Measurements from ENCODE around the gene DDX18. TPM values are rescaled to one million over a fixed set of nuclear protein-coding genes. Genes with fewer than 3 reads are reported as not detected.

Gene DDX18
- polyA plus RNA-seq, 1 of the 3 experiments (the other 2 are of a cell fraction): 24.1 TPM

- Histone ChIP-seq H3K9me3 (no peaks in the 10 kb centered on the region), H3K9me2 (no peaks in the 10 kb centered on the region), H3F3A (replicated peaks; ENCODE audit: insufficient read depth) (peaks cover 24% of the 10 kb centered on the region), H3K36me3 (replicated peaks in 1 of 2; ENCODE audit: control insufficient read depth in 1 of 2, insufficient read depth in 2 of 2, low read length in 1 of 2) (no peaks in the 10 kb centered on the region), H3K79me2 (ENCODE audit: insufficient read depth) (no peaks in the 10 kb centered on the region), H3K4me1 (ENCODE audit: control insufficient read depth in 1 of 2, insufficient read depth in 2 of 2, low read depth in 1 of 2, low read length in 1 of 2) (peaks cover 0 to 13% of the 10 kb centered on the region in 2 experiments; a peak in 2 of 4 replicates), H3K27ac (ENCODE audit: low read depth in 2 of 2, low read length in 1 of 2) (no peak overlapping the region), H3K9ac (no peak overlapping the region), H4K20me1 (ENCODE audit: insufficient read depth) (no peaks in the 10 kb centered on the region), H2AFZ (ENCODE audit: low read depth) (no peak overlapping the region), H3K4me3 (ENCODE audit: low read depth in 2 of 2, low read length in 1 of 2) (no peak overlapping the region), H3K4me2 (no peak overlapping the region), H3K27me3 (ENCODE audit: insufficient read depth) (no peaks in the 10 kb centered on the region; the same call in 1 of the 2 replicates)
- POLR2A ChIA-PET: no interaction called here
- TF ChIP-seq JUND (IDR thresholded peaks at IDR 0.05) (no peak), EZH2phosphoT487 (IDR thresholded peaks at IDR 0.05; ENCODE audit: borderline replicate concordance, low read depth) (no peak), TEAD4 (IDR thresholded peaks at IDR 0.05; ENCODE audit: borderline replicate concordance, insufficient read depth) (no peak), POLR2AphosphoS5 (IDR thresholded peaks at IDR 0.05; ENCODE audit: low read depth, low read length) (no peak), RXRA (IDR thresholded peaks at IDR 0.05; ENCODE audit: borderline replicate concordance, low read depth) (no peak), USF1 (IDR thresholded peaks at IDR 0.05; ENCODE audit: borderline replicate concordance, low read depth) (no peak), RCOR1 (IDR thresholded peaks at IDR 0.05; ENCODE audit: low read length) (no peak), FOXM1 (IDR thresholded peaks at IDR 0.05; ENCODE audit: low read depth) (no peak), IRF3 (IDR thresholded peaks at IDR 0.05; ENCODE audit: low read depth, low read length) (no peak)
- 84% methylated on average over 7 of the region's 8 CpGs for WGBS (ENCODE audit: low lambda C conversion rate)
- CTCF ChIA-PET: interaction anchor here (1.2 to 2.7 kb wide), 3 partner anchors 18 to 150 kb away, joined by 3 to 12 read pairs (median 4); partner anchors contain the start of gene DDX18
- DNase-seq: no peak
These were observed 39.4 kb downstream of the DDX18 start for GRCh38 chr2:117853873-117854272.

- Histone ChIP-seq H3K9me3 (no peaks in the 10 kb centered on the region), H4K20me1 (ENCODE audit: insufficient read depth) (no peaks in the 10 kb centered on the region), H3K4me2 (no peak overlapping the region), H3F3A (replicated peaks; ENCODE audit: insufficient read depth) (peaks cover 24% of the 10 kb centered on the region), H3K36me3 (replicated peaks in 1 of 2; ENCODE audit: control insufficient read depth in 1 of 2, insufficient read depth in 2 of 2, low read length in 1 of 2) (no peaks in the 10 kb centered on the region), H3K4me1 (ENCODE audit: control insufficient read depth in 1 of 2, insufficient read depth in 2 of 2, low read depth in 1 of 2, low read length in 1 of 2) (peaks cover 0 to 13% of the 10 kb centered on the region in 2 experiments; a peak in 2 of 4 replicates), H3K9me2 (no peaks in the 10 kb centered on the region), H3K27me3 (ENCODE audit: insufficient read depth) (no peaks in the 10 kb centered on the region; the same call in 1 of the 2 replicates), H3K27ac (ENCODE audit: low read depth in 2 of 2, low read length in 1 of 2) (no peak overlapping the region), H2AFZ (ENCODE audit: low read depth) (no peak overlapping the region), H3K79me2 (ENCODE audit: insufficient read depth) (no peaks in the 10 kb centered on the region), H3K9ac (no peak overlapping the region), H3K4me3 (ENCODE audit: low read depth in 2 of 2, low read length in 1 of 2) (no peak overlapping the region)
- no peak for TF ChIP-seq MXI1 (IDR thresholded peaks at IDR 0.05; ENCODE audit: low read depth, low read length)
- TF ChIP-seq MEF2A (IDR thresholded peaks at IDR 0.05; ENCODE audit: borderline replicate concordance, low read depth): no peak
- no peak for TF ChIP-seq POLR2AphosphoS5 (IDR thresholded peaks at IDR 0.05; ENCODE audit: low read depth, low read length)
- no peak for TF ChIP-seq SIN3A (IDR thresholded peaks at IDR 0.05; ENCODE audit: borderline replicate concordance, low read depth, low read length)
- no peak for TF ChIP-seq TEAD4 (IDR thresholded peaks at IDR 0.05; ENCODE audit: borderline replicate concordance, insufficient read depth)
- no peak for TF ChIP-seq NRF1 (IDR thresholded peaks at IDR 0.05; ENCODE audit: low read depth, low read length)
- no peak for TF ChIP-seq JUND (IDR thresholded peaks at IDR 0.05)
- no peak for TF ChIP-seq FOXJ3 (CRISPR knock-in tag; IDR thresholded peaks at IDR 0.05)
- TF ChIP-seq IRF3 (IDR thresholded peaks at IDR 0.05; ENCODE audit: low read depth, low read length): no peak
- no peak for TF ChIP-seq ZBTB33 (IDR thresholded peaks at IDR 0.05; ENCODE audit: borderline replicate concordance, low read depth)
- TF ChIP-seq USF1 (IDR thresholded peaks at IDR 0.05; ENCODE audit: borderline replicate concordance, low read depth): no peak
- no peak for TF ChIP-seq MAX (IDR thresholded peaks at IDR 0.05; ENCODE audit: low read depth)
- no peak for TF ChIP-seq YY1 (IDR thresholded peaks at IDR 0.05; ENCODE audit: low read depth)
- 90% methylated on average over 6 of the region's 6 CpGs for WGBS (ENCODE audit: low lambda C conversion rate)
- no peak for DNase-seq
- CTCF ChIA-PET: interaction anchor here (1.2 to 2.7 kb wide), 3 partner anchors 18 to 149 kb away, joined by 3 to 12 read pairs (median 4); partner anchors contain the start of gene DDX18
- POLR2A ChIA-PET: no interaction called here
These were observed 40.1 kb downstream of the DDX18 start for GRCh38 chr2:117854610-117855009.
